H1 (cell line): ENCODE data around the gene SLX4IP. TPM values are rescaled to one million over a fixed set of nuclear protein-coding genes. Genes with fewer than 3 reads are reported as not detected.

Source experiments
- CTCF ChIA-PET: fragments of 300-600 bp; sonication (Branson Sonifier 250); formaldehyde crosslinking; loops from one replicate; lab custom pipeline; 2021; ENCODE audit not compliant: partially characterized antibody; lab: Charles Lee
- POLR2A ChIA-PET: fragments of 300-600 bp; sonication (Branson Sonifier 250); formaldehyde crosslinking; loops from one replicate; lab custom pipeline; 2021; ENCODE audit warnings: inconsistent platforms; ENCODE audit not compliant: partially characterized antibody; lab: Charles Lee
- DNase-seq, 2 experiments: peaks; one replicate each; pipeline versions ENCODE4 v3.0.0 to v3.0.0-alpha.2; 2010 to 2022; ENCODE audit warnings: low spot score in 2 of 2, low read depth in 1 of 2, mixed read lengths in 1 of 2
- FAIRE-seq: peaks from 2 replicates; lab custom pipeline; 2011; peaks lifted over from hg19 to GRCh38; lab: Jason Lieb, UNC
- H2AFZ ChIP-seq: 2 replicates; pipeline ENCODE4 v1.8.1; 2012; ENCODE audit warnings: low read length, inconsistent platforms
- H2AK5ac ChIP-seq: 2 replicates; pipeline ENCODE4 v1.6.1; 2013; ENCODE audit warnings: low read depth, low read length
- H2BK120ac ChIP-seq: replicated peaks from 2 replicates; pipeline ENCODE3; 2013; ENCODE audit warnings: low read depth, low read length, inconsistent platforms
- H2BK12ac ChIP-seq: 2 replicates; pipeline ENCODE4 v1.6.1; 2013; ENCODE audit warnings: low read depth, low read length
- H2BK15ac ChIP-seq: 2 replicates; pipeline ENCODE4 v1.6.1; 2013; ENCODE audit warnings: low read length
- H2BK20ac ChIP-seq: 2 replicates; pipeline ENCODE4 v1.6.1; 2013; ENCODE audit warnings: low read length
- H2BK5ac ChIP-seq: 2 replicates; pipeline ENCODE4 v1.6.1; 2013; ENCODE audit warnings: low read depth, low read length
- H3K14ac ChIP-seq: 2 replicates; pipeline ENCODE4 v1.6.1; 2013; ENCODE audit warnings: inconsistent platforms; ENCODE audit not compliant: insufficient read length
- H3K18ac ChIP-seq: 2 replicates; pipeline ENCODE4 v1.6.1; 2013; ENCODE audit warnings: low read length; ENCODE audit errors: extremely low read depth
- H3K23ac ChIP-seq: 2 replicates; pipeline ENCODE4 v1.6.1; 2013; ENCODE audit warnings: inconsistent platforms; ENCODE audit not compliant: insufficient read length
- H3K23me2 ChIP-seq: 2 replicates; pipeline ENCODE4 v1.6.1; 2013; ENCODE audit warnings: low read depth, low read length
- H3K27ac ChIP-seq: 2 replicates; pipeline ENCODE4 v1.6.1; 2011; ENCODE audit warnings: low read depth, low read length, inconsistent platforms
- H3K27me3 ChIP-seq, 4 experiments: replicated peaks in 1 of 4; 1 replicate in 1 of 4; 2 replicates in 3 of 4; pipeline versions ENCODE4 v1.6.1 to v1.8.1; 2011 to 2013; ENCODE audit warnings: low read length in 3 of 4, mild to moderate bottlenecking in 3 of 4, inconsistent platforms in 2 of 4, mixed read lengths in 2 of 4, moderate library complexity in 1 of 4; ENCODE audit not compliant: control insufficient read depth in 3 of 4, insufficient read depth in 3 of 4; ENCODE audit errors: extremely low read depth in 1 of 4
- H3K36me3 ChIP-seq, 4 experiments: 2 replicates each; pipeline versions ENCODE4 v1.6.1 to v1.8.1; 2011 to 2013; ENCODE audit warnings: mild to moderate bottlenecking in 4 of 4, low read length in 3 of 4, moderate library complexity in 2 of 4, control low read depth in 1 of 4, inconsistent platforms in 1 of 4; ENCODE audit not compliant: insufficient read depth in 4 of 4, control insufficient read depth in 2 of 4
- H3K4ac ChIP-seq: replicated peaks from 2 replicates; pipeline ENCODE3; 2013; ENCODE audit warnings: low read length, low read depth, mixed read lengths, inconsistent platforms; ENCODE audit not compliant: insufficient read length
- H3K4me1 ChIP-seq, 4 experiments: replicated peaks in 1 of 4; 1 replicate in 1 of 4; 2 replicates in 3 of 4; pipeline versions ENCODE4 v1.6.1 to v1.8.1; 2011 to 2013; ENCODE audit warnings: low read length in 3 of 4, inconsistent platforms in 2 of 4, mixed read lengths in 1 of 4; ENCODE audit not compliant: insufficient read depth in 4 of 4, control insufficient read depth in 3 of 4
- H3K4me2 ChIP-seq, 2 experiments: 2 replicates each; pipeline versions ENCODE4 v1.6.1 to v1.8.1; 2011 to 2013; ENCODE audit warnings: low read depth in 2 of 2, low read length in 2 of 2, control low read depth in 1 of 2, inconsistent platforms in 1 of 2, mild to moderate bottlenecking in 1 of 2; ENCODE audit not compliant: insufficient read depth in 1 of 2
- H3K4me3 ChIP-seq, 4 experiments: fragments of 200-600, 300-600 bp in 1 of 4; sonication (generic), shearing (Covaris generic), sonication (Bioruptor Twin) in 1 of 4; 2 replicates each; pipeline versions ENCODE4 v1.5.1 to v1.8.1; 2011 to 2016; ENCODE audit warnings: low read length in 4 of 4, low read depth in 3 of 4, control low read depth in 2 of 4, inconsistent platforms in 2 of 4, mild to moderate bottlenecking in 2 of 4, mixed read lengths in 1 of 4, moderate library complexity in 1 of 4; ENCODE audit not compliant: insufficient read depth in 2 of 4; ENCODE audit errors: extremely low read depth in 1 of 4
- H3K56ac ChIP-seq: replicated peaks from 2 replicates; pipeline ENCODE3; 2013; ENCODE audit warnings: low read depth, mild to moderate bottlenecking, mixed read lengths, low read length, inconsistent platforms; ENCODE audit not compliant: insufficient read length
- H3K79me1 ChIP-seq: 2 replicates; pipeline ENCODE4 v1.6.1; 2013; ENCODE audit warnings: low read depth, low read length, control low read depth
- H3K79me2 ChIP-seq, 2 experiments: 2 replicates each; pipeline versions ENCODE4 v1.6.1 to v1.8.1; 2012 to 2013; ENCODE audit warnings: low read length in 2 of 2, mild to moderate bottlenecking in 2 of 2, inconsistent platforms in 1 of 2; ENCODE audit not compliant: insufficient read depth in 2 of 2, control insufficient read depth in 1 of 2
- H3K9ac ChIP-seq, 4 experiments: replicated peaks in 1 of 4; 1 replicate in 1 of 4; 2 replicates in 3 of 4; pipeline versions ENCODE4 v1.6.1 to v1.8.1; 2011 to 2013; ENCODE audit warnings: low read depth in 3 of 4, low read length in 3 of 4, control low read depth in 2 of 4, mild to moderate bottlenecking in 2 of 4, moderate library complexity in 2 of 4, inconsistent platforms in 1 of 4; ENCODE audit errors: extremely low read depth in 1 of 4
- H3K9me3 ChIP-seq, 2 experiments: 2 replicates each; pipeline versions ENCODE4 v1.6.1 to v1.8.1; 2012 to 2013; ENCODE audit warnings: mild to moderate bottlenecking in 2 of 2, moderate library complexity in 2 of 2, control low read depth in 1 of 2, inconsistent platforms in 1 of 2, low read depth in 1 of 2, low read length in 1 of 2, mixed read lengths in 1 of 2; ENCODE audit not compliant: insufficient read depth in 2 of 2
- H4K20me1 ChIP-seq, 2 experiments: replicated peaks in 1 of 2; 2 replicates each; pipeline versions ENCODE3 to v1.8.1; 2011 to 2013; ENCODE audit warnings: inconsistent platforms in 2 of 2, low read length in 2 of 2, mild to moderate bottlenecking in 1 of 2; ENCODE audit not compliant: insufficient read depth in 2 of 2, control insufficient read depth in 1 of 2
- H4K5ac ChIP-seq: 2 replicates; pipeline ENCODE4 v1.6.1; 2013; ENCODE audit warnings: low read length, low read depth, mixed read lengths, inconsistent platforms; ENCODE audit not compliant: insufficient read length
- H4K8ac ChIP-seq: 2 replicates; pipeline ENCODE4 v1.8.0; 2013; ENCODE audit warnings: mild to moderate bottlenecking, moderate library complexity, low read length, inconsistent platforms; ENCODE audit not compliant: insufficient read depth; ENCODE audit errors: extremely low read depth
- H4K91ac ChIP-seq: replicated peaks from 2 replicates; pipeline ENCODE3; 2013; ENCODE audit warnings: low read length, mixed read lengths, inconsistent platforms; ENCODE audit not compliant: insufficient read length
- FOSL1 ChIP-seq: IDR thresholded peaks from 2 replicates; pipeline ENCODE4 v1.6.1; 2011; ENCODE audit warnings: mild to moderate bottlenecking, low read depth, low read length, moderate library complexity; ENCODE audit not compliant: insufficient read depth
- POLR2A ChIP-seq, 2 experiments: IDR thresholded peaks; 1 replicate in 1 of 2; 2 replicates in 1 of 2; pipeline ENCODE4 v1.6.1; 2011; ENCODE audit warnings: low read depth in 2 of 2, low read length in 2 of 2, mild to moderate bottlenecking in 2 of 2; ENCODE audit errors: control extremely low read depth in 1 of 2
- RAD21 ChIP-seq, 2 experiments: IDR thresholded peaks in 1 of 2; conservative IDR thresholded peaks in 1 of 2; 2 replicates each; pipeline ENCODE4 v1.6.1; 2011; ENCODE audit warnings: low read depth in 2 of 2, low read length in 2 of 2, improper control_type of control experiment in 1 of 2, inconsistent platforms in 1 of 2, mild to moderate bottlenecking in 1 of 2, moderate library complexity in 1 of 2
- USF2 ChIP-seq: IDR thresholded peaks from 2 replicates; pipeline ENCODE4 v1.6.1; 2011; ENCODE audit warnings: low read length, improper control_type of control experiment
- WGBS, 2 experiments: shearing (Covaris generic) in 1 of 2; methylation state at CpG; one replicate each; pipeline versions ENCODE4 v1.1.6 to v1.1.7; 2013 to 2015; ENCODE audit warnings: low lambda C conversion rate in 2 of 2, mixed read lengths in 2 of 2, inconsistent platforms in 1 of 2, low coverage in 1 of 2, missing lambda C conversion rate in 1 of 2; ENCODE audit not compliant: insufficient replicate concordance in 2 of 2, insufficient coverage in 1 of 2, insufficient read length in 1 of 2; ENCODE audit errors: extremely low coverage in 1 of 2, missing lambda C conversion rate in 1 of 2; 5-methylcytosine and 5-hydroxymethylcytosine counted together
- polyA plus RNA-seq, 7 experiments: library from polyadenylated mRNA; depleted of rRNA in 3 of 7; stranded (reverse) in 5 of 7; unstranded in 2 of 7; fragments of >200 nt in 5 of 7; fragments of 200-250 nt in 2 of 7; gene quantifications; 1 replicate in 5 of 7; 2 replicates in 1 of 7; 4 replicates in 1 of 7; pipeline versions ENCODE4 v1.2.1 to v1.2.3, GENCODE V29; 2011 to 2013; ENCODE audit warnings: missing spikeins in 2 of 7, mixed read lengths in 2 of 7
- total RNA-seq: library from RNA; stranded (reverse); fragmentation: NEBNext Ultra II Directional; extraction: Animal tissue kit (Norgen Biotek cat#: 25700); gene quantifications from 2 replicates; pipeline ENCODE4 v1.2.1, GENCODE V29; 2021

Gene SLX4IP
- total and polyA plus RNA-seq, 2 of the 8 experiments (the other 6 are each of a cell fraction or from before 2014, with no cell fraction given): 2.4 to 8.7 TPM

DNA sequence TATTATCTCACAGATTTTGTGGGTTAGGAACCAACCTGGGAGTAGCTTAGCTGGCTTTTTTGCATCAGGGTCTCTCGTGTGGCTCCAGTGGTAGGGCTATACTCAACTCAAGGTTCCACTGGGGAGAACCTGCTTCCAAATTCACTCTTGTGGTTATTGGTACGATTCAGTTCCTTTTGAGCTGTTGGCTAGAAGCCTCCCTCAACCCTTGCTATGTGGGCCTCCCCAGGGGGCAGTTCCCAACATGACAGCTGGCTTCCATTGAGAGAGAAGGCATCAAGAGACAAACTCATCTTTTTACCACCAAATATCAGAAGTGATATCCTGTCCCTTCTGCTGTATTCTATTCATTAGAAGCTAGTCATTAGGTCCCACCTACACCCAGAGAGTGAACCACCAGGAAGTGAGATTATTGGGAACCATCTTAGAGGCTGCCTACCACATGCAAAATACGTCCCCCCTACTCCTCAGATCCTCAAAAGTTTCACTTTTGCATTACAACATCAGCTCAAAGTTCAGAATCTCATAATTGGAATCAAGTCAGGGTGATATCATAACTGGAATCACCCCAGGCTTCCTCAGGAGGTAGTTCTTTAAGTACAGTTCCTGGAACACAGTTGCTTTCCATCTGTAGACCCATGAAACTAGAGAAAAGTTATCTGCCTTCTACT, 32.0 kb upstream of the SLX4IP start:
- Histone ChIP-seq H2AFZ (no peak overlapping the region), H4K20me1 (peaks cover 0 to 1% of the 10 kb centered on the region in 2 experiments), H3K4ac (no peak overlapping the region), H3K79me2 (no peaks in the 10 kb centered on the region), H3K79me1 (no peaks in the 10 kb centered on the region), H2BK120ac (no peak overlapping the region), H3K18ac (no peak overlapping the region), H2AK5ac (no peak overlapping the region), H3K36me3 (peaks cover 0 to 9% (median 3%) of the 10 kb centered on the region in 4 experiments; a peak in 4 of 8 replicates), H2BK15ac (no peak overlapping the region), H3K9me3 (no peaks in the 10 kb centered on the region), H2BK12ac (no peak overlapping the region), H3K27ac (no peak overlapping the region), H3K23me2 (no peaks in the 10 kb centered on the region), H3K27me3 (no peaks in the 10 kb centered on the region), H3K56ac (no peak overlapping the region), H3K9ac (no peak overlapping the region), H3K4me1 (no peaks in the 10 kb centered on the region), H3K4me3 (no peak overlapping the region), H4K8ac (no peak overlapping the region), H4K91ac (no peak overlapping the region), H3K23ac (no peak overlapping the region), H3K14ac (no peak overlapping the region), H3K4me2 (no peak overlapping the region), H4K5ac (no peak overlapping the region), H2BK20ac (no peak overlapping the region), H2BK5ac (no peak overlapping the region)
- 83% methylated on average over 3 of the region's 3 CpGs; no CpG with 5 or more reads in 1 of the 2 experiments for WGBS, 2 experiments
- no peak for DNase-seq
- POLR2A ChIA-PET: interaction anchor here (0.6 kb wide), 1 partner anchor 33 kb away, joined by 3 read pairs; no protein-coding TSS in a partner anchor
- TF ChIP-seq RAD21 (IDR thresholded peaks at IDR 0.05 in 1 of 2, conservative IDR thresholded peaks at IDR 0.05 in 1 of 2; ENCODE audit: low read depth in 2 of 2, low read length in 2 of 2) (no peak), POLR2A (IDR thresholded peaks at IDR 0.05; ENCODE audit: control extremely low read depth in 1 of 2, low read depth in 2 of 2, low read length in 2 of 2) (no peak), FOSL1 (no peak), USF2 (no peak)
- peak; percentile 24 for FAIRE-seq
- CTCF ChIA-PET: interaction anchor here (0.7 to 2.2 kb wide), 9 partner anchors 8 to 786 kb away, joined by 3 to 7 read pairs (median 4); partner anchors contain the start of genes MKKS and SLX4IP
